Superior temporal gyrus (tissue), 1 donor: ENCODE results near the gene WNK2.
A peak's percentile ranks its signal among the peaks of the same experiment; 100 is the strongest.

Experiments
- DNase-seq: peaks from one replicate; pipeline ENCODE4 v3.0.0-alpha.2; 2016; ENCODE audit errors: extremely low spot score

Gene WNK2

DNA sequence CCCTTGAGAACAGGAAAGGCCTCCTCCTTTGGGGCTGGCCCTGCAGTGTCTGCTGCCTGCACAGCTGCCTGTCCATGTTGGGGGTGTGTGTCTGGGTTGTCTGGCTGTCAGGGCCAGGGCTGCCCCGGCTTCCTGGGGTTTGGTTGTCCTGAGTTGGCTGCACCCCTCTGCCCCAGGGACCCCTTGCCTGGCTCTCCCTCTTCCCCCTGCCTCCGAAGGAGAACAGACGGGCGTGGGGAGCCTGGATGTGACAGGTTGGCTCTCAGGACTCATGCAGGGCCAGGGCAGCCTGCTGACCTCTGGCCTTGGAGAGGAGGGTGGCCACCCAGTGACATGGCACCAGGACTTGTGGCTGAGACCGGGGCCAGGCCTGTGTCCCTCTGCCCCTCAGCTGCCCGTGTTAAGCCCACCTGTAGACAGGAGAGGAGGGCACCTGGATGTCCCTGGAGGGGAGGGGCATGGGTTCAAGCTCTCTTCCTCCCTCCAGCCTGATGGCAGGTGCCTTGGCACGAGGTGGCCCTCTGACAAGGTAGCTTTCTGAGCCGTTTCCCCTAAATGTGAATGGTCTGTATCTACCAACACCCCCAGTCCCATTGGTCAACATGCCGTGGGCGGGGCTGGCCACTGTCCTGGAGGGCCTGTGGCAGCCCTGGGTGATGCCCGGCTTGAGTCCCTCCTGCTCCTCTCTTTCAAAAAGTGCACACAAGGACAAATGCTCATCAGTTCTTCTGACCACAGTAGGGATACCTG, 34.9 kb downstream of the WNK2 start:
- DNase-seq: no peak

GRCh38 chr9:93219692-93220091, 35.8 kb downstream of the WNK2 start:
- DNase-seq: no peak

DNA sequence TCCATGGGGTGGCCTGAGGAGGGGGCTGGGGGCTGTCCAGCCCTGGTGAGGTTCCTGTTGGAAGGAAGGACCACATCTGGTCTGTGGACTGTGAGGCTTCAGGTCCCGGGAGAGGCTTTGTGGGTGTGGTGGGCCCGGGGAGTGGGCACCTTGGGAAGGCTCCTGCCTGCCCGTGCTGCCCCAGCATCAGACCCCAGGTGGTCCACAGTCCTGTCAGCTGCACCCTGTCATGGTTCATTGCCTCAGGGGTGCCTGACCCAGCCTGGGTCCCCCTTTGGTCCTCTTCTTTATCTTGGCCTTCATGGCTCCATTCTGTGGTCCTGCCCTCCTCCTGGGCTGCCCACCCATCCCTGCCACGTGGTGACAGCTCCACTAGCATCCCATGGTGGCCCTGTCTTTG, 36.7 kb downstream of the WNK2 start:
- no peak for DNase-seq

DNA sequence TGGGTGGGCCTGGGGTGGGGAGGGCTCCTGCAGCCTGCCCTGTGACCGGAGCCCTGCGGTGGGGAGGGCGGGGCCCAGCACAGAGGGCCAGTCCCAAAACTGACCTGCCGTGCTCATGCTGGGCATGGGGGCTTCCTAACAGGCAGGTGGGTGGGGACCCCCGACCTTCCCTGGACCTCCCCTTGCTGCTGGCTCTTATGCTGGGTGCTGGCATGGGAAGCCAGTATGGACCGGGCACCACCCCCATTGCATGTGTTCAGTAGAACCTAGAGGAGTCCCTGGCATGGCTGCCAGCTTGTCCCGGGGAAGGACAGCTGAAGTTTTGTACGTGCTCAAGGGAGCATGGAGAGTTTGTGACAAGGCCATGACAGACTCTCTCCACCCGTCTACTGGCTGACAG, 37.1 kb downstream of the WNK2 start:
- no peak for DNase-seq

- DNase-seq: no peak
These were observed 38.9 kb downstream of the WNK2 start for GRCh38 chr9:93222890-93223259.

GRCh38 chr9:93223260-93224180, 39.6 kb downstream of the WNK2 start:
- no peak for DNase-seq

DNA sequence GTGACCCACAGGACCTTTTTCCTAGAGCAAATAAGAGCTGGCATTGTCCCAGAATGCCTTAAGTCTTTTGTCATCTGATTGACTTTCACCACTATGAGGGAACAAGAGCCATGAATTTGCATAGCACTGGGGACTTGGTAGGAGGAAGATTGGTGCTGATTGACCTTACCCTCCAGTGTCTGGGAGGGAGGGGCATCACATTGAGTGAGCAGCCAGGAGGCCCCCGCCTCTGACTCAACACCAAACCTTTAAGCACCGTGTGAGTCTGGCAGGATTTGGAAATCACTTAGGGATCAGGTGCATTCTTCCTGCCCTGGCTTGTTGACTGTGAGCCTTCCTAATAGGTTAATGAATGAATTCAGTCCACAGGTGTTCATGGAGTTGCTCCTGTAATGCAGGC, 40.7 kb downstream of the WNK2 start:
- no peak for DNase-seq

GRCh38 chr9:93225417-93225816, 41.5 kb downstream of the WNK2 start:
- peak; percentile 61 for DNase-seq

DNA sequence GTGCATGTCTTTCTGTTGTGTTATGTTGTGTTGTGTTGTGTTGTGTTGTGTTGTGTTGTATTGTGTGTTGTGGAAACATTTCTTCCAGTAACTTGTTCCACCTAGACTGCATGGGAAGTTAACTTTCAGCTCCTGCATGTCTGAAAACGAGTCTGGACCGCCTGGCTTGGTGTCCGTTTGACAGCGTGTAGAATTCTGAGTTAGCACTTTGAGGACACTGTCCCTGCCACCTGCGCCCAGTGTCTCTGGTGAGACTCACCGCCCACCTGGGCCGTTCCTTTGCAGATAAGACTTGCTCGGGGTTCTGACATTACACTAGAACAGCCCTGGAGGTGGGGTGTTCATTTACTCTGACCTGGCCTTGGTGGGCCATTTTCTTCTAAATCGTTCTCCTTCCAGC, 42.0 kb downstream of the WNK2 start:
- DNase-seq: no peak

GRCh38 chr9:93226819-93227218, 42.9 kb downstream of the WNK2 start:
- no peak for DNase-seq

DNA sequence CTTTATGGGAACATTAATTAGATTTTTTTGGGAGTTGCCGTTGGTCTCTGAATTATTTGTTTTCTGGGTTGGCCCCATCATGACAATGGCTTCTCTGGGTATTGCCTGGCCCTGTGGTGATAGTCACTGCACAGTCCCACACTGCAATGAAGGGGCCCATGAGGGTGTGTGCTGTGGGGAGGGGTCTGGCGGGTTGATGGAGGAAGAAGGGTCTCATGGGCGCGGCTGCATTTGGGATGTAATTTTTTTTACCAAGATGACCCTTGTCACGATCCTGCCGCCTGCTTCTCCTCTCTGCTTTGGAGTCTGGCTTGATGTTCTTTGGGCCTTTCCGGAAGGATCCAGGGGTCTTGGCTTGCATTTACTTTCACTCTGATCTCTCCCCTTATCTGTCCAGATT, 44.1 kb downstream of the WNK2 start:
- no peak for DNase-seq

- DNase-seq: no peak
These were observed 44.5 kb downstream of the WNK2 start for GRCh38 chr9:93228453-93228852.

- DNase-seq: no peak
These were observed 45.7 kb downstream of the WNK2 start for GRCh38 chr9:93229636-93230035.

DNA sequence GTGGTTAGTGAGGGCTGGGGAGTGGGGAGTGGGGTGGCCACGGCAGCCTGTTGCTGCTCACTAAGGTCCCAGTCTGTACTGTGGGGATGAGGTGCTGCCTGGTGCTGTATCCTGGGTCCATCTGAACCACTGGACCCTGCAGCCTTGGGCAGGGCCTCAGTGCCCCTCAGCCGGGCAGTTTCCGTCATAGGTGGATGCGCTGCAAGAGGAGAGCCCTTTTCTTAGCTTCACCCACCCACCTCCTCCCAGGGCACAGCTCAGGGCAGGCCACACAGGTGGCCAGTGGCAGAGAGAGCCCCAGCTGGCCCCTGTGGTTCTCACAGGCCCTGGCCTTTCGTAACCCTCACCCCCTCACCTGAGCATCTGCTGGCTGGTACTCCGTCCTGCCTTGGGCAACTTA, 46.2 kb downstream of the WNK2 start:
- DNase-seq: no peak

DNA sequence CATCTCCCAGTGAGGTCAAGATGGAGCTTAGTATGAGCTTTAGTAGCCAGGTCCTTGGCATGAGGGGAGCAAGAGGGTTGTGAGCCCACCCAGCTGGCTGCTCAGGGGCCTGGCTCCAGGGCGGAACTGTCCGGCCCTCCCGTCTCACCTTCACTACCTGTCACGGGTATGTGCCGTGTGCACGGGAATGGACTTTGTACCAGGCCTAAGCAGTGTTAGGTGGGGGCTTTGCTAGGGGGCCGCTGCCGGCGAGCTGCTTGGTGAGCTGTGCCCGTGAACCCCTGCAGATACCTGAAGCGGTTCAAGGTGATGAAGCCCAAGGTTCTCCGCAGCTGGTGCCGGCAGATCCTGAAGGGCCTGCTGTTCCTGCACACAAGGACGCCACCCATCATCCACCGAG, 46.7 kb downstream of the WNK2 start:
- DNase-seq: no peak

DNA sequence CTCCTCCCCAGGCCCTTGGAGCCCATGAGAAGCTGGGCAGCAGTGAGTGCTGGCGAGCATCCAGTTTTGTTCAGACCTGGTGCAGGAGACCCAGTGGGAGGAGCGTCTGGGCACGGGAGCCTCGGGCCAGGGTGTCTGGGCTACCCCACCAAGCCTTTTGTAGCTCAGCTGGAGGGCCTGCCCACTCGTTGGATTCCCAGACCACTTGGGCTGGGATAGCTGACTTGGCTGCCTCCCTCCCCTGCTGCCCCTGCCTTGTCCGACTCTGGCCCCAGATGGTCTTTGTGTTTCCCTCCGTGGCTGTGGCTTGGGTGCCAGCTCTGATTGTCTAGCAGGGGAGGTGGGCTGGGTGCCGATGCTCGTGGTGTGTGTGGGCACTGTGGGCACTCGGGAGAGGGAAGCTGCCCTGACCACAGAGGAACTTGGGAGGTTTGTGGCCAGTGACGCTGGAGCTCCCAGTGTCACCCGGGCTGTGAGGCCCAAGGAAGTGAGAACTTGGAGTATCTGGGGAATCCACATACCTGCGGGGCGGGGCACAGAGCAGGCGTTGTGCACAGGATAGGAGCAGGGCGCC, 47.3 kb downstream of the WNK2 start:
- DNase-seq: no peak

DNA sequence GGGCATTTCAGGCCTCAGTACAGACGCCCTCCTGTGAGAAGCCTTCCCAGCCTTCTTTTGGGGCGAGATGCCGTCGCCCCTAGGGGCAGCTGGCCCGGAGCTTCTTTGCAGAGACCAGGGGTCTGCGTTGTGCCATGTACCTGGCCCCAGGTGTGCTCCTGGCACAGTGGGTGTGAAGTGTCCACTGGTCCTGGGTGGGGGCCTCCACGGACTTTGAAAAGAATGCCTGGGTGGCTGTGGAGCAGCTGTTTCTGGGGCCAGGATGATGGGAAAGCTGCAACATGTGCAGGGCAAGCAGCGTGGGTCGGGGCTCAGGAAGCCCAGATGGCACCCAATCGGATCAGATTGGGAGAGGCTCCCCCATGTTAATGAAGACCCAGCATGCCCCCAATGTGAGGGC, 47.8 kb downstream of the WNK2 start:
- no peak for DNase-seq

- no peak for DNase-seq
These were observed 48.5 kb downstream of the WNK2 start for GRCh38 chr9:93232388-93232960.

GRCh38 chr9:93233033-93233432, 49.1 kb downstream of the WNK2 start:
- no peak for DNase-seq

DNA sequence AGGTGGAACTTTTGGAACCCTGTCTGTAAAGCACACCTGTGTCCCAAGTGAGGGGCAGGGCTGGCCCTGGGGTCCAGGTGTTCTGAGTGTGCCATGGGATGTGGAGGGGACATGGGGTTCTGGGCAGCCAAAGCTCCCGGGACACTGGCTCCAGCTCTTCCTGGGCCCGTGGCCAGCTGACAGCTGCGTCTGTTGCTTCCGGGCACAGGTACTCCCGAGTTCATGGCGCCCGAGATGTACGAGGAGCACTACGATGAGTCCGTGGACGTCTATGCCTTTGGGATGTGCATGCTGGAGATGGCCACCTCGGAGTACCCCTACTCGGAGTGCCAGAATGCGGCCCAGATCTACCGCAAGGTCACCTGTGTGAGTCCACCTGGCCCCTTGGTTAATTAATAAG, 50.7 kb downstream of the WNK2 start:
- DNase-seq: no peak

DNA sequence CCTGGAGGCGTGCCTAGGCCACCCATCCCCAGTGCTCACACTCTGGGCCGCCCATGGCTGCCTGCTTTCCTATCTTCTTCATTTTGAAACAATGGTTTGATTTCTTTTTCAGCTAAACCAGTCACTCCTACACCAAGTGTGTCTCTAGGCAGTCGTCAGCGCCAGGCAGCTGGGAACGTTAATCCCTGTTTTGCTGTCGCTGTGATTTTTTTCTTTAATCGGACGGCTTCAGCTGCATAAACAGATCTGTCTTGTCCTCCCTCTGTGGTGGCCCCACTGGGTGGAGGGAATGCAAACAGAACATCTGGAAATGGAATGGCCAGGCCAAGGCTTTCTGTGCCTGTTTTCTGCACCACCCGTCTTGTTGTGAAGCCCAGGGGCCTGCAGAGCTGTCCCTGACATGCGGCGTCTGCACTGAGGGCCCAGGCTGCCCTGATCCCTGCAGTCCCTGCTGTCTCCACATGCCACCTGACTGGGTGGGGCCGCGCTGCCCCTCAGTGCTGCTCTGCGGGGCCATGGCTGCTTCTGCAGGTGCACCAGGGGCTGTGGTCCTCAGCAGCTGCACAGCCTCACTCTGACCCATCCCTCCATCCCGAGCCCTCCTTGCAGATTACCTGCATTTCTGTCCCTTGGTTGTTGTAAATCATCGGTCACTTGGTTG, 51.5 kb downstream of the WNK2 start:
- no peak for DNase-seq
